SKM-1 treated with dmso at 0.1 percent for 144 hours (cell line): ENCODE data around the gene HRG.
"Not testable (repeated sequence)": the region's sequence is repeated elsewhere in the genome, so short reads cannot be mapped to it uniquely, and the experiment has no call there.

ENCODE experiments used
- DNase-seq: peaks from one replicate; lab custom pipeline; 2025; ENCODE audit not compliant: unreplicated experiment; lab: John Stamatoyannopoulos, UW

HRG gene, protein sequence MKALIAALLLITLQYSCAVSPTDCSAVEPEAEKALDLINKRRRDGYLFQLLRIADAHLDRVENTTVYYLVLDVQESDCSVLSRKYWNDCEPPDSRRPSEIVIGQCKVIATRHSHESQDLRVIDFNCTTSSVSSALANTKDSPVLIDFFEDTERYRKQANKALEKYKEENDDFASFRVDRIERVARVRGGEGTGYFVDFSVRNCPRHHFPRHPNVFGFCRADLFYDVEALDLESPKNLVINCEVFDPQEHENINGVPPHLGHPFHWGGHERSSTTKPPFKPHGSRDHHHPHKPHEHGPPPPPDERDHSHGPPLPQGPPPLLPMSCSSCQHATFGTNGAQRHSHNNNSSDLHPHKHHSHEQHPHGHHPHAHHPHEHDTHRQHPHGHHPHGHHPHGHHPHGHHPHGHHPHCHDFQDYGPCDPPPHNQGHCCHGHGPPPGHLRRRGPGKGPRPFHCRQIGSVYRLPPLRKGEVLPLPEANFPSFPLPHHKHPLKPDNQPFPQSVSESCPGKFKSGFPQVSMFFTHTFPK

GRCh38 chr3:186665625-186666188 lies at the start of gene HRG:
TSS of gene HRG (plus strand) at chr3:186666014. CDS start at chr3:186666032, 18 bp downstream.
- DNase-seq, result no peak

- no peak for DNase-seq
These were observed 49.6 kb upstream of the HRG start for GRCh38 chr3:186616299-186616617.

GRCh38 chr3:186617036-186617946 lies 48.5 kb upstream of the HRG start:
- DNase-seq, result peak; percentile 82

- no peak for DNase-seq
These were observed 47.4 kb upstream of the HRG start for GRCh38 chr3:186618318-186618938.

DNA sequence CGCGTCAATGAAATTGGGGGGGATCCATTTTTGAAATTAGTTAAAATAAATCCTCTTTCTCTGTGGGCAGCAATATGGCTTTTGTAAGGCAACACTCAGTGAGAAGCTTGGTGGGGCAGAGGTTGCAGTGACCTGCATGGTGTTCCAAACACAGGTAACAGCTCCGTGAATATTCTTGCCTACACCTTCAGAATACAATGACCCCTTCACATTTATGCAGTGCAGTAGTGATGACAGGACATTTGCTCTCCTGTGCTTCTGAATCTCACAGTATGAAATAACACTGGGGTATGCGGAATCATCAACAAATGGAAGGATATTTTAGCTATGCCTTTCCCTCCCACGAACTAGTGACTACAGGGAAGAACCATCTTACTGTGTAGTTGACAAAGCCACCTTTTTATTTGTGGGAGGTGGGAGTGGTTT lies 46.0 kb upstream of the HRG start:
- no peak for DNase-seq

- no peak for DNase-seq
These were observed 45.4 kb upstream of the HRG start for GRCh38 chr3:186620213-186621092.

DNA sequence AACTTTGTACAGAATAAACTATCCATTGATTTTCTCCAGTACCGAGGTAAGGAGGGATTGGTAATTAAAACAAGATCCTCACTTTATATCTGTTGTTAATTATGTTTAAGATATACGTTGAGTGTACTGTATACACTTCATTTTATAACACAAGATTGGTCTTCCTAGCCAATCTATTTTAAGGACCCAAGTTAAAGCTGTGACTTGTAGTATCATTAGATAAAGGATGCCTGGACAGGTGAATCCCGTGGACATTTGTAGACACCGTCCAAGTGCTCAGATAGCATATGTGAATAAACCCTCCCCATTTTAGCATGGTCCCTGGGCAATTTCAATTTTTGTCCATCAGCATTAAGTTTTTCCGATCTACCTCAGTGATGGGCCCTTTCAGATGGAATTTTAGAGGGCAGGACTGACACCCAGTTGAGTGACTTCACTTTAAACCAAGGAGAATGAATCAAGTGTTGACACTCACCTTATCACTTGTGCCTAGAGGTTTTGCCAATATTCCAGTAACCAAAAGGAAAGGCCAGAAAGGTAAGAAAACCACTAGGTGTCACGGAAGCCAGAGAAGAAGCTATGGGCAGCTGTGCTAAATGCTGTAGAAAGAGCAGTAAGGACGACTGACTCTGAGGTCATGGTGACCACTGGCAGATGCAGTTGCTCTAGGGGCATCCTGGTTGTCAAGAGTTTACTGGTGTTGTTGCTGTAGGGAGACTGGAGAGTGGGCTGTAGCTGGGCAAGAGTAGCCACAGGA lies 43.7 kb upstream of the HRG start:
- no peak for DNase-seq

GRCh38 chr3:186622651-186623310 lies 43.0 kb upstream of the HRG start:
- no peak for DNase-seq

GRCh38 chr3:186624598-186624997 lies 41.2 kb upstream of the HRG start:
- no peak for DNase-seq

- DNase-seq, result no peak
These were observed 40.2 kb upstream of the HRG start for GRCh38 chr3:186625600-186626042.

- no peak for DNase-seq
These were observed 39.5 kb upstream of the HRG start for GRCh38 chr3:186626254-186626847.

DNA sequence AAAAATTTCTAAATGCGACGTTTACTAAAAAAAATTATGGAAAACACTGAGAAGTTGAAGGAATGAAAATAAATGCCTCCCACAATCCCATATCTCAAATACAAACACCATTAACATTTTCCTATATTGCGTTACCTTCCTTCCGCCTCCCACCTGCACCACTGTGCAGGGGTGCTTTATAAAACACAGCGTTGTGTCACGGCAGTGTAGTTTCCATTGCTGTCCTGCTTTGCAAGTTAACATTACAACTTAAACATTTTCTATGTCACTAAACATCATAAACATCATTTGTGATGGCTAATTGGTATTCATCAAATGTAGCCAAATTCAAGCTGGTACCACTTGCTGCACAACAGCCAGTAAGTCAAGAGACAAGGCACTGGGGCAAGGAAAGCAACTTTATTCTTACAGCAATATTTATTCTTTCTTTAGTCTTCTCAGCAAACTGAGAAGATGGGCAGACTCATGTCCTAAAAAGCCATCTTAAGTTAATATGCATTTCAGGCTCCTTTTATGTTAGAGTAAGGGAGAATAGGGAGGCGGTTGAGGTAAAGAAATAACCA lies 37.9 kb upstream of the HRG start:
- DNase-seq, result no peak

DNA sequence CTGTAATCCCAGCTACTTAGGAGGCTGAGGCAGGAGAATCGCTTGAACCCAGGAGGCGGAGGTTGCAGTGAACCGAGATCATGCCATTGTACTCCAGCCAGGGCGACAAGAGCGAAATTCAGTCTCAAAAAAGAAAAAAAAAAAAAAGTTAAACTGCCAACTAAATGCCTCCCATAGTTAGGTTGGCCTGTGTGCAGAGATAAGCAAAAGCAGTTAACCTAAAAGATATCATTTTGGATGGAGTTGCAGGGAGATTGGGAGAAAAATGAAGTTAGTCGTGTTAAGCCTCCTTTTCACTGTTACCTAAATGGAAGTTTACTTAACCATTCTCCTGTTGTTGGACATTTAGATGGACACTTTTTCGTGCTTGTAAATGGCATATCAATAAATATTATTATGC lies 37.1 kb upstream of the HRG start:
- no peak for DNase-seq

GRCh38 chr3:186630950-186631641 lies 34.7 kb upstream of the HRG start:
- DNase-seq, result no peak

DNA sequence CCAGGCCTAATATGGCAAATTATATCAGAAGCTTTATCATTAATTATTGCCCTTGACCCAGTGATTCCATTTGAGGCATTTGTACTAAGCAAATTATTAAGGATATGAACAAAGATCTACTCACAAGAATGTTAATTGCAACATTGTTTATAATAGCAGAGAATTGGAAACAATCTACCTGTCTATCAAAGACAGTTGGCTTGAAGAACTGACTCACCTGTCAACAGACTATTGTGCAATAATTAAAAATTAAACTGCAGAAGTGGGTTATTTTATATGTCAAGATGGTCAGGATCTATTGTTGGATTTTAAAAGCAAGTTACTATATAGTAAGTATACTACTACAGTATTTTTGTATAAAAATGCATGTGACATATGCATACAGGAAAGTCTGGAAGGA lies 32.3 kb upstream of the HRG start:
- no peak for DNase-seq

- DNase-seq, result not testable (repeated sequence)
These were observed 31.6 kb upstream of the HRG start for GRCh38 chr3:186634207-186634606.

GRCh38 chr3:186635532-186635931 lies 30.3 kb upstream of the HRG start:
- no peak for DNase-seq
